B cell (primary cell): ENCODE measurements around the gene CMIP. TPM values are rescaled to one million over a fixed set of nuclear protein-coding genes. Genes with fewer than 3 reads are reported as not detected.

Experiments
- ATAC-seq: fragments of 200-7000 bp; cut with Tn5 transposase; one replicate; pipeline ENCODE4 v1.10.0; 2021; ENCODE audit warnings: low read depth, mild to moderate bottlenecking, moderate number of reproducible peaks, moderate library complexity
- CTCF ChIA-PET: fragments of 350-600 bp; sonication (Branson Sonifier 250); formaldehyde crosslinking; loops from one replicate; lab custom pipeline; 2021; ENCODE audit warnings: antibody characterized with exemption, inconsistent platforms; lab: Charles Lee
- POLR2A ChIA-PET: fragments of 350-600 bp; sonication (Branson Sonifier 250); formaldehyde crosslinking; loops from one replicate; lab custom pipeline; 2021; ENCODE audit warnings: antibody characterized with exemption; lab: Charles Lee
- DNase-seq: peaks from one replicate; pipeline ENCODE4 v3.0.0; 2013
- H2AFZ ChIP-seq: 2 replicates; pipeline ENCODE4 v1.6.1; 2012; ENCODE audit warnings: mild to moderate bottlenecking, low read depth, low read length; ENCODE audit not compliant: insufficient read depth, poor library complexity, severe bottlenecking
- H3K27ac ChIP-seq, 2 donors: 1 replicate in 1 of 2; 2 replicates in 1 of 2; pipeline ENCODE4 v1.5.1; 2012 to 2013; ENCODE audit warnings: low read length in 2 of 2, mild to moderate bottlenecking in 2 of 2, moderate library complexity in 1 of 2
- H3K27me3 ChIP-seq, 4 experiments: fragments of 200-600 bp in 1 of 4; sonication (generic) in 1 of 4; replicated peaks in 1 of 4; 1 replicate in 2 of 4; 2 replicates in 2 of 4; pipeline versions ENCODE4 v1.6.1 to v1.7.0; 2013 to 2016; ENCODE audit warnings: low read length in 3 of 4, mild to moderate bottlenecking in 2 of 4, mixed read lengths in 1 of 4, moderate library complexity in 1 of 4; ENCODE audit not compliant: insufficient read depth in 4 of 4, control insufficient read depth in 3 of 4; ENCODE audit errors: control extremely low read depth in 1 of 4
- H3K36me3 ChIP-seq, 2 experiments: replicated peaks in 1 of 2; 1 replicate in 1 of 2; 2 replicates in 1 of 2; pipeline versions ENCODE4 v1.6.1 to v1.7.1; 2013; ENCODE audit warnings: low read length in 1 of 2; ENCODE audit not compliant: insufficient read depth in 2 of 2, control insufficient read depth in 1 of 2; ENCODE audit errors: control extremely low read depth in 1 of 2, extremely low read depth in 1 of 2
- H3K4me1 ChIP-seq, 2 donors: fragments of 200-600 bp in 1 of 2; sonication (generic) in 1 of 2; 1 replicate in 1 of 2; 2 replicates in 1 of 2; pipeline versions ENCODE4 v1.5.1 to v1.6.1; 2013 to 2017; ENCODE audit warnings: low read length in 2 of 2; ENCODE audit not compliant: control insufficient read depth in 2 of 2, insufficient read depth in 2 of 2
- H3K4me2 ChIP-seq: replicated peaks from 2 replicates; pipeline ENCODE3; 2012; ENCODE audit warnings: mild to moderate bottlenecking, low read depth, low read length; ENCODE audit not compliant: poor library complexity, severe bottlenecking
- H3K4me3 ChIP-seq, 5 experiments: fragments of 200-600 bp in 1 of 5; sonication (generic) in 1 of 5; 1 replicate in 3 of 5; 2 replicates in 2 of 5; pipeline versions ENCODE4 v1.5.1 to v1.7.0; 2011 to 2016; ENCODE audit warnings: low read length in 4 of 5, mild to moderate bottlenecking in 4 of 5, low read depth in 2 of 5, control low read depth in 1 of 5, moderate library complexity in 1 of 5; ENCODE audit not compliant: insufficient read depth in 1 of 5; ENCODE audit errors: control extremely low read depth in 1 of 5, extremely low read depth in 1 of 5
- H3K79me2 ChIP-seq: fragments of 200-600 bp; sonication (generic); one replicate; pipeline ENCODE4 v1.6.0; 2016; ENCODE audit warnings: low read length; ENCODE audit not compliant: control insufficient read depth, insufficient read depth
- H3K9ac ChIP-seq: fragments of 200-600 bp; sonication (generic); 2 replicates; pipeline ENCODE4 v1.6.1; 2017; ENCODE audit warnings: mild to moderate bottlenecking, low read length, moderate library complexity
- H3K9me3 ChIP-seq, 3 donors: one replicate each; pipeline versions ENCODE4 v1.6.1 to v1.7.1; 2013; ENCODE audit warnings: low read length in 2 of 3; ENCODE audit not compliant: control insufficient read depth in 2 of 3, insufficient read depth in 1 of 3; ENCODE audit errors: control extremely low read depth in 1 of 3
- H4K20me1 ChIP-seq: 2 replicates; pipeline ENCODE4 v1.6.0; 2012; ENCODE audit warnings: mild to moderate bottlenecking, low read length; ENCODE audit not compliant: insufficient read depth, control insufficient read depth, poor library complexity, severe bottlenecking
- H3K27ac Mint-ChIP-seq: one replicate; pipeline ENCODE4 v1.8.0; 2021; ENCODE audit warnings: mixed read lengths
- H3K27me3 Mint-ChIP-seq: one replicate; pipeline ENCODE4 v1.8.0; 2021; ENCODE audit warnings: mixed read lengths
- H3K4me1 Mint-ChIP-seq: one replicate; pipeline ENCODE4 v1.8.0; 2021; ENCODE audit warnings: mixed read lengths
- H3K4me3 Mint-ChIP-seq: one replicate; pipeline ENCODE4 v1.8.0; 2021; ENCODE audit warnings: mixed read lengths
- H3K9me3 Mint-ChIP-seq: one replicate; pipeline ENCODE4 v1.8.0; 2022; ENCODE audit warnings: mixed read lengths; ENCODE audit not compliant: insufficient read depth
- CTCF ChIP-seq: fragments of 200-600 bp; IDR thresholded peaks from one replicate; pipeline ENCODE4 v1.8.0; 2022; ENCODE audit warnings: antibody characterized with exemption, mild to moderate bottlenecking
- EZH2 ChIP-seq: IDR thresholded peaks from 2 replicates; pipeline ENCODE4 v1.6.1; 2012; ENCODE audit warnings: borderline replicate concordance, low read depth, mild to moderate bottlenecking, moderate library complexity, low read length; ENCODE audit not compliant: insufficient read depth, poor library complexity, severe bottlenecking
- WGBS: methylation state at CpG from one replicate; pipeline ENCODE4 v1.1.5; 2013; ENCODE audit warnings: missing lambda C conversion rate; ENCODE audit not compliant: insufficient coverage; 5-methylcytosine and 5-hydroxymethylcytosine counted together
- intact Hi-C: fragments of 100-400 bp; cut with micrococcal nuclease; formaldehyde crosslinking; loops from one replicate; pipeline ENCODE4 v1.10.0; 2022
- polyA plus RNA-seq: library from polyadenylated mRNA; depleted of rRNA; stranded (reverse); fragments of >200 nt; gene quantifications from 2 replicates; pipeline ENCODE4 v1.2.3, GENCODE V29; 2012
- total RNA-seq, 2 donors: library from RNA; stranded (reverse); fragments of 120-200 nt in 1 of 2; gene quantifications; 1 replicate in 1 of 2; 2 replicates in 1 of 2; pipeline versions ENCODE4 v1.2.3 to v1.2.4, GENCODE V29; 2013 to 2022

Gene CMIP
- total and polyA plus RNA-seq, 2 donors (not counting 1 experiment from before 2014, with no cell fraction given), result 27.1 to 155 TPM

GRCh38 chr16:81567987-81568748, 123.6 kb downstream of the CMIP start:
- intact Hi-C loops, result no loop called here
- TF ChIP-seq EZH2 (no peak), CTCF (no peak)
- H3K4me3 ChIP-seq, result no peak overlapping the region
- peaks cover 24% of the 10 kb centered on the region for H3K4me1 Mint-ChIP-seq
- no peak overlapping the region for H3K9ac ChIP-seq
- H3K27me3 Mint-ChIP-seq, result no peaks in the 10 kb centered on the region
- peaks cover 99% of the 10 kb centered on the region for H4K20me1 ChIP-seq
- no peak overlapping the region for H3K4me2 ChIP-seq
- DNase-seq (no peak), ATAC-seq (no peak)
- H3K9me3 Mint-ChIP-seq, result no peaks in the 10 kb centered on the region
- peaks cover 100% of the 10 kb centered on the region for H3K79me2 ChIP-seq
- peaks cover 0 to 8% (median 0%) of the 10 kb centered on the region in 3 donors for H3K9me3 ChIP-seq
- no peaks in the 10 kb centered on the region for H3K4me1 ChIP-seq
- ChIA-PET POLR2A (no interaction called here), CTCF (no interaction called here)
- 87% methylated on average over 11 of the region's 13 CpGs for WGBS
- H3K36me3 ChIP-seq, result peaks cover 0 to 3% of the 10 kb centered on the region in 2 experiments
- no peak overlapping the region for H3K27ac Mint-ChIP-seq
- no peak overlapping the region for H3K4me3 Mint-ChIP-seq
- no peak overlapping the region for H2AFZ ChIP-seq
- H3K27me3 ChIP-seq, result no peaks in the 10 kb centered on the region
- H3K27ac ChIP-seq, result peak overlapping the region in 1 of 2 donors; percentile 14

DNA sequence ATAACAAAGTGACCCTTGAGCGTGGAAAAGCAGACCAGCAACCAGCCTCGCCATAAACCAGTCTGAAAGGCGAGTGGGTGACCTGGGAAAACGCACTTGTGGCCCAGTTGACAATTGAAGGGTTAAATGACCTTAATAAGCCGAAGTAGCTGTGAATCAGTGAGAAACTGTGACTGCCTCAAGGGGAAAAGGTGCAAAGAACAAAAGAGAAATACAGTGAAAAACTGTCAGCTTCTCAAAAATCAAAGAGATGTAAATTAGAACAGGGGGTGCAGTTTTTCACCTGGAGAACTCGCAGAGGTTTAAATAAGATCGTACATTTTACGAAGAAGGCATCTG, 124.1 kb downstream of the CMIP start:
- Mint-ChIP-seq H3K27ac (no peak overlapping the region), H3K4me1 (peaks cover 19% of the 10 kb centered on the region)

More for the DNA sequence above, 124.1 kb downstream of the CMIP start:
- H3K4me3 ChIP-seq, result no peak overlapping the region
- H3K4me3 Mint-ChIP-seq, result no peak overlapping the region
- no peaks in the 10 kb centered on the region for H3K9me3 Mint-ChIP-seq
- no peaks in the 10 kb centered on the region for H3K27me3 ChIP-seq
- no peak for TF ChIP-seq CTCF
- no peak for TF ChIP-seq EZH2
- WGBS, result 94% methylated on average over 8 of the region's 8 CpGs
- H3K9me3 ChIP-seq, result peaks cover 0 to 8% (median 0%) of the 10 kb centered on the region in 3 donors
- no peaks in the 10 kb centered on the region for H3K27me3 Mint-ChIP-seq
- peaks cover 99% of the 10 kb centered on the region for H4K20me1 ChIP-seq
- CTCF ChIA-PET, result interaction anchor here (1.0 kb wide), 1 partner anchor 30 kb away, joined by 3 read pairs; no protein-coding TSS in a partner anchor
- H3K27ac ChIP-seq, result peak overlapping the region in 1 of 2 donors; percentile 14
- H3K4me1 ChIP-seq, result no peaks in the 10 kb centered on the region
- no peak overlapping the region for H3K4me2 ChIP-seq
- peaks cover 100% of the 10 kb centered on the region for H3K79me2 ChIP-seq
- POLR2A ChIA-PET, result no interaction called here
- intact Hi-C loops, result no loop called here
- no peak overlapping the region for H2AFZ ChIP-seq
- H3K36me3 ChIP-seq, result peaks cover 0 to 3% of the 10 kb centered on the region in 2 experiments
- DNase-seq, result no peak
- no peak overlapping the region for H3K9ac ChIP-seq
- no peak for ATAC-seq
